ENCODE results near the gene OR2S2.

DNA sequence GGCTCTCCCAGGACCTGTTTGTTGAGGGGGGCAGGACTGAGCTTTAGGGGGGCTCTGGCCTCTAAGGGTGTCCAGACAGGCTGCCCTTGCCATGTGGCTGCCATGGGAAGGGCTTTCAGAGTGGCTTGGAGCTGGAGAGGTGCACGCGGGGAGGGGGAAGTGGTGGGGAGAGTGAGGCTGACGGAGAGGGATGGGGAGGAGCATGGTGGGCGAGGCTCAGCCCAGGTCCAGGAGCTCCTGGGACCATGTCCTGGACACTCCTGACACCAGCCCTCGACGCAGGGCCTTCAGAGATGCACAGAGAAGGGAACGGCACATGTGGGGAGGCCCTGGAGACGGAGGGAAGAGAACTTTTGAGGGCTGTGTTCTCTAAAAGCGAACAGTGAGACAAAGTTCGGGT, 46.3 kb downstream of the OR2S2 start:
- TF ChIP-seq, protein P1, sequence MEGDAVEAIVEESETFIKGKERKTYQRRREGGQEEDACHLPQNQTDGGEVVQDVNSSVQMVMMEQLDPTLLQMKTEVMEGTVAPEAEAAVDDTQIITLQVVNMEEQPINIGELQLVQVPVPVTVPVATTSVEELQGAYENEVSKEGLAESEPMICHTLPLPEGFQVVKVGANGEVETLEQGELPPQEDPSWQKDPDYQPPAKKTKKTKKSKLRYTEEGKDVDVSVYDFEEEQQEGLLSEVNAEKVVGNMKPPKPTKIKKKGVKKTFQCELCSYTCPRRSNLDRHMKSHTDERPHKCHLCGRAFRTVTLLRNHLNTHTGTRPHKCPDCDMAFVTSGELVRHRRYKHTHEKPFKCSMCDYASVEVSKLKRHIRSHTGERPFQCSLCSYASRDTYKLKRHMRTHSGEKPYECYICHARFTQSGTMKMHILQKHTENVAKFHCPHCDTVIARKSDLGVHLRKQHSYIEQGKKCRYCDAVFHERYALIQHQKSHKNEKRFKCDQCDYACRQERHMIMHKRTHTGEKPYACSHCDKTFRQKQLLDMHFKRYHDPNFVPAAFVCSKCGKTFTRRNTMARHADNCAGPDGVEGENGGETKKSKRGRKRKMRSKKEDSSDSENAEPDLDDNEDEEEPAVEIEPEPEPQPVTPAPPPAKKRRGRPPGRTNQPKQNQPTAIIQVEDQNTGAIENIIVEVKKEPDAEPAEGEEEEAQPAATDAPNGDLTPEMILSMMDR (IDR thresholded peaks at IDR 0.05): no peak
- no peak for TF ChIP-seq POLR2A (IDR thresholded peaks at IDR 0.05)

Measured in right lobe of liver (tissue), 4 donors.